IPS-18c (cell line): ENCODE measurements around the gene HERC5.
"Not testable (repeated sequence)": the region's sequence is repeated elsewhere in the genome, so short reads cannot be mapped to it uniquely, and the experiment has no call there.

Source experiments
- H3K4me3 ChIP-seq: 2 replicates; pipeline ENCODE4 v1.7.0; 2013; ENCODE audit warnings: low read depth, mild to moderate bottlenecking, low read length, moderate library complexity; ENCODE audit not compliant: insufficient read depth
- H3K9me3 ChIP-seq: one replicate; pipeline ENCODE4 v1.6.1; 2013; ENCODE audit warnings: mild to moderate bottlenecking, low read length, moderate library complexity; ENCODE audit not compliant: control insufficient read depth, insufficient read depth

The HERC5 gene

DNA sequence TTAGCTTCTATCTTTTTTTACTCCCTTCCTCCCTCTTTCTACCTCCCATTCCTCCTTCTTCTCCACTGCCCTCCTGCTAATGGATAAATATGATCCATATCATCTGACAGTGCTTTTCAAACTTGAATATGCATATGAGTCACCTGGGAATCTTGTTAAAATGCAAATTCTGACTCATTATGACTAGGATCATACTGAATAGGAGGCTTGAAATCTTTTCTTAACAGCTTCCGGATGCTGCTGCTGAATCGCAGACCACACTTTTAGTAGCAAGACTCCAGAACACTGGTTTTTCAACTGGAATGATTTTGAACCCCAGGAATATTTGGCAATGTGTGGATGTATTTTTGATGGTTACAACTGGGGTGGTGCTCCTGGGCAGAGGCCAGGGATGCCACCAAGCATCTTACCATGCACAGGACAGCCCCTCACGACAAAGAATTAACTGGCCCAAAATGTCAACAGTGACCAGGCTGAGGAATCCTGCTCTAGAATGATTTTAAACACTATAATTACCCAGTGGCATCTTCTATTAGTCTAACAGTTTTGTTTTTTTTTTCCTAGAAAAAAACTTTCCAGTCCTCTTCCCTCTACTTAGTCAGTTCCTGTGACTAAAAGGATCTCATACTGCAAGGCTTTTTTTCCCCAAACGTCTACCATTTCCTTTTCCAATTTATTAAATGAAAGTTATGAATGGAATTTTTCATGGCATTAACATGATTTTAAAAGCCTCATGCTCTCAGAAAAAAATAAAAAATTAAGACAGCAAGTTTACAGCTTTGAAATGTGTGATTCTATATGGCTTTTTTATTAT is 77.2 kb downstream of the HERC5 start:
- no peaks in the 10 kb centered on the region for H3K9me3 ChIP-seq
- no peak overlapping the region for H3K4me3 ChIP-seq

DNA sequence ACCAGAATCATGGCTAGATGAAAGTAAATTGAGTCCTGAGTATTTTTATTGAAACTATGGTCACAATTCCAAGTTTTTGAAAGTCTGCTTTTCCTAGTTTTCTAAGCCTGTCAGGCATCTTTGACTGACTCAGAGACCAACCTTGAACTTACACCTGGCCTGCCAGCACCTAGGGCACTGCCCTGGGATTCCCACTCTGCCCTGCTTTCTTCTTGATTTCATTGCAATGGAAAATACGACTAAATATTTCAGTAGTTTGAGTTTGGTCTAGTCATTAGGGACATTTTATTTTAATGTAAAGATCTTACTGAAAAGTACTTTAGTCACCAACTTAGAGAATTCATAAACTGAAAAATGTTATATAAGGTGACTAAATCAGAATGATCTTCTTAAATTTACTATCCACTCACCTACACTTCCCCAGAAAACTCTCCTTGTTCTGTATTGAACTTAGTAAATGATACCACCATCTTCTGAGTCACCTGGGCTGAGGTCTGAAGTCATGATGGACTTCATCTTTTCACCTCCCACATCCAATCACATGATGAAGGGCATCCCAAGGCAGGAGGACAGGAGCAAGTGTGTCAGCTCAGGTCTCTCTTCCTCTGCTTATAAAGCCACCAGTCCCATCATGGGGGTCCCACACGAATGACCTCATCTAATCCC is 78.3 kb downstream of the HERC5 start:
- H3K9me3 ChIP-seq = no peaks in the 10 kb centered on the region

DNA sequence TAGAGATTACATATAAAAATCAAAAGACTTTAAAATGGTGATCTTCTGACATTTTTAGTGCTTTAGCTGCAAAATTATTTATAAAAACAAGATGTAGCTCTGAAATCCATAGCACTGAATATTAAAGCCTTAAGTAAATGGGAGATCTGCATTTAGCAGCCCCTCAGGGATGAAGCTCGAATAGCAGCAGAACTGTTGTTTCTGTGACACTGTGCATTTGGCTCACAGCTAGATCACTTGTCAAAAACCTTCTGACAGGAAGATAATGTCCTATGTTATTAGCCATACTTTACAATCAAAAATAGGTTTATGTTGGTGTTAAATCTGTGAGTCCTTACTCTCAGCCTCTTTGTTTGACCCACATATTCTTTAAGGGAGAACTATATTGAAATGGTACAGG is 80.8 kb downstream of the HERC5 start:
- Histone ChIP-seq H3K4me3 (no peak overlapping the region), H3K9me3 (no peaks in the 10 kb centered on the region)

More for the DNA sequence above, 78.3 kb downstream of the HERC5 start:
- no peak overlapping the region for H3K4me3 ChIP-seq

DNA sequence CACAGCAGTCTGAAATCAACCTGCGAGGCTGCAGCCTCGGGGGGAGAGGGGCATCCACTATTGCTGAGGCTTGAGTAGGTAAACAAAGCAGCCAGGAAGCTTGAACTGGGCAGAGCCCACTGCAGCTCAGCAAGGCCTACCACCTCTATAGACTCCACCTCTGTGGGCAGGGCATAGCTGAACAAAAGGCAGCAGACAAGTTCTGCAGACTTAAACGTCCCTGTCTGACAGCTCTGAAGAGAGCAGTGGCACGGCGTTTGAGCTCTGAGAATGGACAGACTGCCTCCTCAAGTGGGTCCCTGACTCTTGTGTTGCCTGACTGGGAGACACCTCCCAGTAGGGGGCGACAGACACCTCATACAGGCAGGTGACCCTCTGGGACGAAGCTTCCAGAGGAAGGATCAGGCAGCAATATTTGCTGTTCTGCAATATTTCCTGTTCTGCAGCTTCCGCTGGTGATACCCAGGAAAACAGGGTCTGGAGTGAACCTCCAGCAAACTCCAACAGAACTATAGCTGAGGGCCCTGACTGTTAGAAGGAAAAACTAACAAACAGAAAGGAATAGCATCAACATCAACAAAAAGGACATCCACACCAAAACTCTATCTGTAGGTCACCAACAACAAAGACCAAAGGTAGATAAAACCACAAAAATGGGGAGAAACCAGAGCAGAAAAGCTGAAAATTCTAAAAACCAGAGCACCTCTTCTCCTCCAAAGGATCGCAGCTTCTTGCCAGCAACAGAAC is 82.6 kb downstream of the HERC5 start:
- not testable (repeated sequence) for H3K4me3 ChIP-seq, H3K9me3 ChIP-seq

DNA sequence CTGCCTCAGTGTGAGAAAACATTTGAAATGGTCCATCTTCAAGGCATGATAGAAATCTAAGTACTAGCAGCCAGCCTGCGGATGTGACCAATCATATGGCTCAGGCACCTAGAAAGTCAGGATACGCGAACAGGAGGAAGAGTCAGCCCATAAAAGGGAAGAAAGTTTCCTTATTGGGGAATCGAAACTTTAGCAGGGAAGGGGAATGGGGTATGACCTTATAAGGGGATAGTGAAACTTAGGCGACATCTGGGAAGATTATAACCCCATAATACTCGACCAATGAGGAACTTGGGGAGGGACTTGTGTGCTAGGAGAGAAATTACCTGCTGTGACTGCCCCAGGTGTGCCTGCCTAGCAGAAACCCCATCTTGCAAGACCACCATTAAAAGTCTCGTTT is 92.9 kb downstream of the HERC5 start:
- Histone ChIP-seq H3K9me3 (no peaks in the 10 kb centered on the region), H3K4me3 (no peak overlapping the region)
